Glomerular endothelial cell (primary cell): ENCODE results near the gene NADK. TPM values are rescaled to one million over a fixed set of nuclear protein-coding genes. Genes with fewer than 3 reads are reported as not detected.

Experiments used
- DNase-seq: peaks from one replicate; pipeline ENCODE4 v3.0.0-alpha.2; 2011; ENCODE audit warnings: low read depth, low spot score; ENCODE audit errors: extremely low read depth
- total RNA-seq: library from RNA; depleted of rRNA; stranded (reverse); fragments of >200 nt; gene quantifications from 2 replicates; pipeline ENCODE4 v1.2.3, GENCODE V29; 2015

The NADK gene
- total RNA-seq, 1 donor from 2014 or later, result 91.0 TPM

- DNase-seq, result no peak
Measured at GRCh38 chr1:1788136-1788535, 9.9 kb upstream of the NADK start.

- DNase-seq, result no peak
Measured at GRCh38 chr1:1786836-1787605, 8.8 kb upstream of the NADK start.

- no peak for DNase-seq
Measured at GRCh38 chr1:1785666-1786065, 7.4 kb upstream of the NADK start.

GRCh38 chr1:1784933-1785332 lies 6.7 kb upstream of the NADK start:
- no peak for DNase-seq

GRCh38 chr1:1783320-1783719 lies 5.0 kb upstream of the NADK start:
- DNase-seq, result no peak

- DNase-seq, result no peak
Measured at GRCh38 chr1:1782399-1783221, 4.3 kb upstream of the NADK start.

GRCh38 chr1:1781526-1781903 lies 3.2 kb upstream of the NADK start:
- no peak for DNase-seq

- DNase-seq, result no peak
Measured at GRCh38 chr1:1780598-1781525, 2.6 kb upstream of the NADK start.

GRCh38 chr1:1779691-1780597 lies 1.7 kb upstream of the NADK start:
- no peak for DNase-seq

- DNase-seq, result no peak
Measured at GRCh38 chr1:1779320-1779675, 1.0 kb upstream of the NADK start.

- DNase-seq, result no peak
Measured at GRCh38 chr1:1778663-1779319, 521 bp upstream of the NADK start.

- no peak for DNase-seq
Measured at GRCh38 chr1:1777583-1777899, 729 bp downstream of the NADK start.

- DNase-seq, result no peak
Measured at GRCh38 chr1:1776672-1777582, 1.3 kb downstream of the NADK start.

- no peak for DNase-seq
Measured at GRCh38 chr1:1775327-1776226, 2.7 kb downstream of the NADK start.

- no peak for DNase-seq
Measured at GRCh38 chr1:1773874-1774273, 4.4 kb downstream of the NADK start.

GRCh38 chr1:1771096-1771495 lies 7.2 kb downstream of the NADK start:
- no peak for DNase-seq

- DNase-seq, result no peak
Measured at GRCh38 chr1:1770102-1770501, 8.2 kb downstream of the NADK start.
